Keratinocyte (primary cell): ENCODE measurements around the gene PKNOX2. TPM values are rescaled to one million over a fixed set of nuclear protein-coding genes. Genes with fewer than 3 reads are reported as not detected.

Source experiments
- DNase-seq: peaks from one replicate; pipeline ENCODE4 v3.0.0-alpha.2; 2011; ENCODE audit warnings: low read depth, missing footprints, low spot score
- FAIRE-seq: peaks from 2 replicates; lab custom pipeline; 2011; peaks lifted over from hg19 to GRCh38; lab: Jason Lieb, UNC
- H2AFZ ChIP-seq: 2 replicates; pipeline ENCODE4 v1.6.0; 2012; ENCODE audit warnings: low read length, control low read depth, inconsistent platforms; ENCODE audit not compliant: control insufficient read depth
- H3K27ac ChIP-seq: 2 replicates; pipeline ENCODE4 v1.5.1; 2011; ENCODE audit warnings: low read length; ENCODE audit not compliant: control insufficient read depth, insufficient read depth
- H3K27me3 ChIP-seq: 3 replicates; pipeline ENCODE4 v1.6.0; 2011; ENCODE audit warnings: low read length; ENCODE audit not compliant: control insufficient read depth, insufficient read depth; ENCODE audit errors: extremely low read depth
- H3K36me3 ChIP-seq, 2 experiments: 2 replicates in 1 of 2; 3 replicates in 1 of 2; pipeline ENCODE4 v1.5.1; 2011; ENCODE audit warnings: low read length in 2 of 2, mild to moderate bottlenecking in 1 of 2; ENCODE audit not compliant: control insufficient read depth in 2 of 2, insufficient read depth in 2 of 2; ENCODE audit errors: extremely low read depth in 1 of 2
- H3K4me1 ChIP-seq: 3 replicates; pipeline ENCODE4 v1.5.1; 2011; ENCODE audit warnings: low read length; ENCODE audit not compliant: control insufficient read depth, insufficient read depth; ENCODE audit errors: extremely low read depth
- H3K4me2 ChIP-seq: 3 replicates; pipeline ENCODE4 v1.6.0; 2011; ENCODE audit warnings: low read depth, low read length; ENCODE audit not compliant: control insufficient read depth, insufficient read depth; ENCODE audit errors: extremely low read depth
- H3K4me3 ChIP-seq, 3 experiments: fragments of 200-600 bp in 1 of 3; sonication (generic) in 1 of 3; 2 replicates in 2 of 3; 3 replicates in 1 of 3; pipeline ENCODE4 v1.5.1; 2011 to 2016; ENCODE audit warnings: low read length in 3 of 3, mild to moderate bottlenecking in 3 of 3, control low read depth in 2 of 3, inconsistent platforms in 1 of 3, low read depth in 1 of 3, mixed read lengths in 1 of 3, mixed run types in 1 of 3, moderate library complexity in 1 of 3; ENCODE audit not compliant: control insufficient read depth in 2 of 3, insufficient read depth in 2 of 3; ENCODE audit errors: extremely low read depth in 1 of 3
- H3K79me2 ChIP-seq: 2 replicates; pipeline ENCODE4 v1.6.0; 2012; ENCODE audit warnings: low read length; ENCODE audit not compliant: control insufficient read depth, insufficient read depth
- H3K9ac ChIP-seq: 3 replicates; pipeline ENCODE4 v1.6.0; 2011; ENCODE audit warnings: low read length; ENCODE audit not compliant: control insufficient read depth, insufficient read depth; ENCODE audit errors: extremely low read depth
- H3K9me1 ChIP-seq: 3 replicates; pipeline ENCODE4 v1.6.0; 2011; ENCODE audit warnings: low read length; ENCODE audit not compliant: control insufficient read depth, insufficient read depth; ENCODE audit errors: extremely low read depth
- H3K9me3 ChIP-seq: 2 replicates; pipeline ENCODE4 v1.5.1; 2012; ENCODE audit warnings: low read depth, low read length; ENCODE audit not compliant: control insufficient read depth
- H4K20me1 ChIP-seq: 3 replicates; pipeline ENCODE4 v1.6.0; 2011; ENCODE audit warnings: low read length; ENCODE audit not compliant: control insufficient read depth, insufficient read depth; ENCODE audit errors: extremely low read depth
- CTCF ChIP-seq, 3 experiments: IDR thresholded peaks in 1 of 3; conservative IDR thresholded peaks in 1 of 3; optimal IDR thresholded peaks in 1 of 3; 2 replicates in 2 of 3; 3 replicates in 1 of 3; pipeline versions ENCODE3 to v1.5.1; 2011; ENCODE audit warnings: low read length in 3 of 3, mild to moderate bottlenecking in 3 of 3, moderate library complexity in 2 of 3, control low read depth in 1 of 3, inconsistent platforms in 1 of 3; ENCODE audit not compliant: insufficient read depth in 2 of 3; ENCODE audit errors: extremely low read depth in 1 of 3
- EZH2 ChIP-seq: IDR thresholded peaks from one replicate; pipeline ENCODE4 v1.6.1; 2012; ENCODE audit warnings: inconsistent platforms, mild to moderate bottlenecking, low read length, moderate library complexity
- dilution Hi-C: fragments of 300-500 bp; cut with MboI; formaldehyde crosslinking; loops from one replicate; pipeline ENCODE4 v1.7.0; 2020; ENCODE audit warnings: low sequenced_read_pairs; ENCODE audit not compliant: extremely low pct_ligation_motif_present
- polyA plus RNA-seq, 5 experiments: library from polyadenylated mRNA; depleted of rRNA in 3 of 5; stranded (reverse) in 3 of 5; stranded (forward) in 1 of 5; unstranded in 1 of 5; fragments of >200 nt; gene quantifications; 1 replicate in 1 of 5; 2 replicates in 3 of 5; 3 replicates in 1 of 5; pipeline versions ENCODE4 v1.2.1 to v1.2.3, GENCODE V29; 2011 to 2012; ENCODE audit warnings: missing spikeins in 2 of 5, low read depth in 1 of 5, low replicate concordance in 1 of 5

Gene PKNOX2
- polyA plus RNA-seq, 1 donor (not counting 4 experiments of a cell fraction or from before 2014, with no cell fraction given), result 0.05 TPM

- Histone ChIP-seq H3K36me3 (no peaks in the 10 kb centered on the region), H3K9ac (no peak overlapping the region), H4K20me1 (no peaks in the 10 kb centered on the region), H3K9me1 (no peaks in the 10 kb centered on the region), H3K9me3 (no peaks in the 10 kb centered on the region), H3K27me3 (peaks cover 2% of the 10 kb centered on the region), H3K4me3 (no peak overlapping the region), H3K4me1 (peaks cover 3% of the 10 kb centered on the region), H3K27ac (no peak overlapping the region), H3K4me2 (no peak overlapping the region), H2AFZ (no peak overlapping the region), H3K79me2 (no peaks in the 10 kb centered on the region)
- TF ChIP-seq EZH2, result no peak
- dilution Hi-C loops, result no loop called here
- FAIRE-seq, result no peak
- no peak for DNase-seq
Observed at GRCh38 chr11:125124618-125124992, 39.9 kb upstream of the PKNOX2 start.

DNA sequence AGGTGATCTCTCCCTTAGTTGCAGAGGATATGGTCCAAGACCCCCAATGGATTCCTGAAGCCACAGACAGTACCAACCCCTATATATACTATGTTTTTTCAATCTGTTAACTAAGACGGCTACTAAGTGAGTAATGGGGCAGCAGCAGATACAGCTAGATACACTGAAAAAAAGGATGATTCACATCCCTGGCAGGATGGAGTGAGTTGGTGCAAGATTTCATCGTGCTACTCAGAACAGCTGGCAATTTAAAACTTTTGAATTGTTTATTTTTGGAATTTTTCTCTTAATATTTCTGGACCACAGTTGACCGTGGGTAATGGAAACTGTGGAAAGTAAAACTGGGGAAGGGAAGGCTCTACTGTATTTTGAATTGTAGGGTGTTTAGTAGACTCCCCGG is 36.1 kb upstream of the PKNOX2 start:
- peaks cover 3% of the 10 kb centered on the region for H3K4me1 ChIP-seq
- TF ChIP-seq EZH2 (no peak), CTCF (optimal IDR thresholded peaks at IDR 0.05 in 1 of 3, IDR thresholded peaks at IDR 0.05 in 1 of 3, conservative IDR thresholded peaks at IDR 0.05 in 1 of 3; ENCODE audit: extremely low read depth in 1 of 3, insufficient read depth in 2 of 3, low read length in 3 of 3) (no peak)
- H2AFZ ChIP-seq, result no peak overlapping the region
- no peak for FAIRE-seq
- no peak overlapping the region for H3K4me2 ChIP-seq
- H3K27me3 ChIP-seq, result peaks cover 4% of the 10 kb centered on the region
- H4K20me1 ChIP-seq, result no peaks in the 10 kb centered on the region
- no peak for DNase-seq
- H3K9ac ChIP-seq, result no peak overlapping the region
- no peaks in the 10 kb centered on the region for H3K9me3 ChIP-seq
- H3K79me2 ChIP-seq, result no peaks in the 10 kb centered on the region
- H3K36me3 ChIP-seq, result no peaks in the 10 kb centered on the region
- dilution Hi-C loops, result no loop called here
- H3K27ac ChIP-seq, result no peak overlapping the region
- H3K4me3 ChIP-seq, result no peak overlapping the region
- no peaks in the 10 kb centered on the region for H3K9me1 ChIP-seq

GRCh38 chr11:125129316-125129993 is 35.1 kb upstream of the PKNOX2 start:
- Histone ChIP-seq H2AFZ (no peak overlapping the region), H3K4me3 (no peak overlapping the region), H4K20me1 (no peaks in the 10 kb centered on the region), H3K9ac (no peak overlapping the region), H3K9me3 (no peaks in the 10 kb centered on the region), H3K27ac (no peak overlapping the region), H3K79me2 (no peaks in the 10 kb centered on the region), H3K36me3 (no peaks in the 10 kb centered on the region), H3K4me2 (no peak overlapping the region), H3K4me1 (no peaks in the 10 kb centered on the region), H3K9me1 (no peaks in the 10 kb centered on the region), H3K27me3 (peaks cover 8% of the 10 kb centered on the region)
- DNase-seq (no peak), FAIRE-seq (no peak)
- no peak for TF ChIP-seq EZH2
- no peak for TF ChIP-seq CTCF (optimal IDR thresholded peaks at IDR 0.05 in 1 of 3, IDR thresholded peaks at IDR 0.05 in 1 of 3, conservative IDR thresholded peaks at IDR 0.05 in 1 of 3; ENCODE audit: extremely low read depth in 1 of 3, insufficient read depth in 2 of 3, low read length in 3 of 3)
- dilution Hi-C loops, result no loop called here
